Epithelial cell of prostate (primary cell): ENCODE measurements around the gene OR2T27.
"Not testable (repeated sequence)": the region's sequence is repeated elsewhere in the genome, so short reads cannot be mapped to it uniquely, and the experiment has no call there.

Experiments used
- DNase-seq: peaks from one replicate; pipeline ENCODE4 v3.0.0-alpha.2; 2011; ENCODE audit warnings: low read depth, low spot score
- H3K27ac ChIP-seq: fragments of 450-650 bp; 2 replicates; pipeline ENCODE4 v1.5.1; 2017; ENCODE audit warnings: mild to moderate bottlenecking

The OR2T27 gene

GRCh38 chr1:248641583-248641982 is 13.7 kb downstream of the OR2T27 start:
- not testable (repeated sequence) for DNase-seq, H3K27ac ChIP-seq

GRCh38 chr1:248640906-248641305 is 14.4 kb downstream of the OR2T27 start:
- not testable (repeated sequence) for H3K27ac ChIP-seq, DNase-seq

GRCh38 chr1:248639652-248640051 is 15.7 kb downstream of the OR2T27 start:
- not testable (repeated sequence) for H3K27ac ChIP-seq, DNase-seq

- H3K27ac ChIP-seq, DNase-seq: not testable (repeated sequence)
Observed at GRCh38 chr1:248636612-248637011, 18.7 kb downstream of the OR2T27 start.

- not testable (repeated sequence) for DNase-seq, H3K27ac ChIP-seq
Observed at GRCh38 chr1:248634991-248635390, 20.3 kb downstream of the OR2T27 start, which contains the start of gene OR2T11. Gene OR2T11 (minus strand): TSS chr1:248635091. CDS start chr1:248627128, 7,963 bp downstream.

- DNase-seq, result no peak
- no peak overlapping the region for H3K27ac ChIP-seq
Observed at GRCh38 chr1:248631354-248632008, 23.8 kb downstream of the OR2T27 start.

- no peak overlapping the region for H3K27ac ChIP-seq
- no peak for DNase-seq
Observed at GRCh38 chr1:248630551-248630950, 24.8 kb downstream of the OR2T27 start.

GRCh38 chr1:248627971-248628844 is 27.1 kb downstream of the OR2T27 start:
- no peak for DNase-seq
- no peak overlapping the region for H3K27ac ChIP-seq

- DNase-seq, result no peak
- H3K27ac ChIP-seq, result no peak overlapping the region
Observed at GRCh38 chr1:248625971-248626370, 29.4 kb downstream of the OR2T27 start.

GRCh38 chr1:248625166-248625565 is 30.2 kb downstream of the OR2T27 start:
- H3K27ac ChIP-seq, result no peak overlapping the region
- no peak for DNase-seq

GRCh38 chr1:248622570-248623001 is 32.7 kb downstream of the OR2T27 start:
- H3K27ac ChIP-seq, result no peak overlapping the region
- no peak for DNase-seq

- H3K27ac ChIP-seq, result no peak overlapping the region
- no peak for DNase-seq
Observed at GRCh38 chr1:248621770-248622169, 33.6 kb downstream of the OR2T27 start.

- H3K27ac ChIP-seq, result no peak overlapping the region
- DNase-seq, result no peak
Observed at GRCh38 chr1:248618878-248619277, 36.5 kb downstream of the OR2T27 start.

GRCh38 chr1:248618119-248618518 is 37.2 kb downstream of the OR2T27 start:
- no peak for DNase-seq
- H3K27ac ChIP-seq, result no peak overlapping the region

- no peak for DNase-seq
- no peak overlapping the region for H3K27ac ChIP-seq
Observed at GRCh38 chr1:248613742-248614141, 41.6 kb downstream of the OR2T27 start.

- no peak for DNase-seq
- H3K27ac ChIP-seq, result no peak overlapping the region
Observed at GRCh38 chr1:248611883-248612414, 43.4 kb downstream of the OR2T27 start.

GRCh38 chr1:248610301-248610700 is 45.0 kb downstream of the OR2T27 start:
- no peak for DNase-seq
- H3K27ac ChIP-seq, result no peak overlapping the region
